Measurements from ENCODE around the gene PLEKHH3. TPM values are rescaled to one million over a fixed set of nuclear protein-coding genes. Genes with fewer than 3 reads are reported as not detected.

PLEKHH3 gene
- total and polyA plus RNA-seq, 10 of the 15 experiments (the other 5 are each of a cell fraction or from before 2014, with no cell fraction given): 0.31 to 38.0 (median 11.0) TPM

- TF ChIP-seq NKRF (conservative IDR thresholded peaks at IDR 0.05) (peak; percentile 45; the same call in 1 of the 2 replicates), WRNIP1 (IDR thresholded peaks at IDR 0.05; ENCODE audit: borderline replicate concordance, low read depth, low read length) (no peak), CBX3 (IDR thresholded peaks at IDR 0.05; ENCODE audit: borderline replicate concordance, low read depth) (no peak), SRF (IDR thresholded peaks at IDR 0.05; ENCODE audit: low read depth in 2 of 2, low read length in 2 of 2) (no peak), ZNF687 (IDR thresholded peaks at IDR 0.05) (peak; percentile 91), ASH2L (IDR thresholded peaks at IDR 0.05; ENCODE audit: borderline replicate concordance, low read depth) (peak; percentile 92; the same call in 1 of the 2 replicates), PML (IDR thresholded peaks at IDR 0.05; ENCODE audit: low read length) (peak; percentile 76), ZNF24 (IDR thresholded peaks at IDR 0.05) (no peak), RCOR1 (conservative IDR thresholded peaks at IDR 0.05; ENCODE audit: low read depth, low read length) (peak; percentile 78; the same call in 1 of the 2 replicates), GATAD2B (conservative IDR thresholded peaks at IDR 0.05; ENCODE audit: low read depth) (peak; percentile 84), PKNOX1 (IDR thresholded peaks at IDR 0.05) (no peak), HCFC1 (IDR thresholded peaks at IDR 0.05; ENCODE audit: low read length) (no peak), YY1 (IDR thresholded peaks at IDR 0.05; ENCODE audit: low read depth, low read length) (peak; percentile 43; the same call in 1 of the 2 replicates), TARDBP (IDR thresholded peaks at IDR 0.05; ENCODE audit: borderline replicate concordance) (peak; percentile 80), SIX5 (IDR thresholded peaks at IDR 0.05; ENCODE audit: low read depth, low read length, severe bottlenecking) (no peak), NRF1 (conservative IDR thresholded peaks at IDR 0.05; ENCODE audit: low read depth, low read length) (no peak), STAT1 (conservative IDR thresholded peaks at IDR 0.05) (no peak), HDGF (IDR thresholded peaks at IDR 0.05) (no peak), RELA (IDR thresholded peaks at IDR 0.05; ENCODE audit: borderline replicate concordance, partially characterized antibody) (no peak), TCF12 (IDR thresholded peaks at IDR 0.05; ENCODE audit: low read depth, low read length) (peak; percentile 98), EGR1 (IDR thresholded peaks at IDR 0.05; ENCODE audit: borderline replicate concordance in 1 of 2, low read depth in 2 of 2, low read length in 2 of 2) (peak in 1 of 2 experiments; percentile 59; a peak in 1 of 3 replicates), NFXL1 (IDR thresholded peaks at IDR 0.05; ENCODE audit: borderline replicate concordance) (no peak)
- TF ChIP-seq, protein P1, sequence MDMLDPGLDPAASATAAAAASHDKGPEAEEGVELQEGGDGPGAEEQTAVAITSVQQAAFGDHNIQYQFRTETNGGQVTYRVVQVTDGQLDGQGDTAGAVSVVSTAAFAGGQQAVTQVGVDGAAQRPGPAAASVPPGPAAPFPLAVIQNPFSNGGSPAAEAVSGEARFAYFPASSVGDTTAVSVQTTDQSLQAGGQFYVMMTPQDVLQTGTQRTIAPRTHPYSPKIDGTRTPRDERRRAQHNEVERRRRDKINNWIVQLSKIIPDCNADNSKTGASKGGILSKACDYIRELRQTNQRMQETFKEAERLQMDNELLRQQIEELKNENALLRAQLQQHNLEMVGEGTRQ (IDR thresholded peaks at IDR 0.05; ENCODE audit: borderline replicate concordance, low read depth, low read length): no peak; the same call in 1 of the 2 replicates
Measured at GRCh38 chr17:42618442-42619150, 58.2 kb downstream of the PLEKHH3 start (continued).
